ENCODE measurements around the gene SLC35F3. TPM values are rescaled to one million over a fixed set of nuclear protein-coding genes. Genes with fewer than 3 reads are reported as not detected.

SLC35F3 gene
- total and polyA plus RNA-seq, 9 of the 15 experiments (the other 6 are each of a cell fraction or from before 2014, with no cell fraction given) = 0.04 to 0.07 (median 0.04) TPM; not detected in 6

- no peak for TF ChIP-seq ZNF512 (tag; IDR thresholded peaks at IDR 0.05)
- no peak for TF ChIP-seq HDAC1 (IDR thresholded peaks at IDR 0.05)
- TF ChIP-seq MECOM (CRISPR knock-in tag; IDR thresholded peaks at IDR 0.05) = no peak
- no peak for TF ChIP-seq CAMTA2 (CRISPR knock-in tag; conservative IDR thresholded peaks at IDR 0.05)
- TF ChIP-seq MCM3 (IDR thresholded peaks at IDR 0.05) = no peak
- TF ChIP-seq ZNF253 (CRISPR knock-in tag; conservative IDR thresholded peaks at IDR 0.05) = no peak
- no peak for TF ChIP-seq XRCC5 (IDR thresholded peaks at IDR 0.05; ENCODE audit: low read depth, low read length)
- no peak for TF ChIP-seq HOXB6 (CRISPR knock-in tag; IDR thresholded peaks at IDR 0.05; ENCODE audit: borderline replicate concordance)
- no peak for TF ChIP-seq ZNF407 (IDR thresholded peaks at IDR 0.05; ENCODE audit: low read depth)
- no peak for TF ChIP-seq TCF7L2 (IDR thresholded peaks at IDR 0.05; ENCODE audit: low read depth, low read length)
- peak; percentile 77 for TF ChIP-seq HINFP (tag; conservative IDR thresholded peaks at IDR 0.05; ENCODE audit: low read depth)
- no peak for TF ChIP-seq RAD21 (CRISPR knock-in tag; conservative IDR thresholded peaks at IDR 0.05 in 1 of 2, IDR thresholded peaks at IDR 0.05 in 1 of 2)
- TF ChIP-seq VEZF1 (CRISPR knock-in tag; IDR thresholded peaks at IDR 0.05) = no peak
- no peak for TF ChIP-seq HIVEP1 (CRISPR knock-in tag; IDR thresholded peaks at IDR 0.05)
- no peak for TF ChIP-seq MAFK (IDR thresholded peaks at IDR 0.05; ENCODE audit: low read length)
- peak; percentile 19; the same call in 1 of the 2 replicates for TF ChIP-seq DMBX1 (CRISPR knock-in tag; IDR thresholded peaks at IDR 0.05; ENCODE audit: borderline replicate concordance)
- TF ChIP-seq MCM2 (IDR thresholded peaks at IDR 0.05; ENCODE audit: low read depth) = no peak
Observed at GRCh38 chr1:234261545-234261944, 357.1 kb downstream of the SLC35F3 start (continued).

All from K562 (cell line).